Right forelimb (tissue), 1 donor: Measurements from ENCODE around the gene KDSR.
A peak's percentile ranks its signal among the peaks of the same experiment; 100 is the strongest.

Source experiments
- DNase-seq: peaks from one replicate; pipeline ENCODE4 v3.0.0-alpha.2; 2018

The KDSR gene, protein sequence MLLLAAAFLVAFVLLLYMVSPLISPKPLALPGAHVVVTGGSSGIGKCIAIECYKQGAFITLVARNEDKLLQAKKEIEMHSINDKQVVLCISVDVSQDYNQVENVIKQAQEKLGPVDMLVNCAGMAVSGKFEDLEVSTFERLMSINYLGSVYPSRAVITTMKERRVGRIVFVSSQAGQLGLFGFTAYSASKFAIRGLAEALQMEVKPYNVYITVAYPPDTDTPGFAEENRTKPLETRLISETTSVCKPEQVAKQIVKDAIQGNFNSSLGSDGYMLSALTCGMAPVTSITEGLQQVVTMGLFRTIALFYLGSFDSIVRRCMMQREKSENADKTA

DNA sequence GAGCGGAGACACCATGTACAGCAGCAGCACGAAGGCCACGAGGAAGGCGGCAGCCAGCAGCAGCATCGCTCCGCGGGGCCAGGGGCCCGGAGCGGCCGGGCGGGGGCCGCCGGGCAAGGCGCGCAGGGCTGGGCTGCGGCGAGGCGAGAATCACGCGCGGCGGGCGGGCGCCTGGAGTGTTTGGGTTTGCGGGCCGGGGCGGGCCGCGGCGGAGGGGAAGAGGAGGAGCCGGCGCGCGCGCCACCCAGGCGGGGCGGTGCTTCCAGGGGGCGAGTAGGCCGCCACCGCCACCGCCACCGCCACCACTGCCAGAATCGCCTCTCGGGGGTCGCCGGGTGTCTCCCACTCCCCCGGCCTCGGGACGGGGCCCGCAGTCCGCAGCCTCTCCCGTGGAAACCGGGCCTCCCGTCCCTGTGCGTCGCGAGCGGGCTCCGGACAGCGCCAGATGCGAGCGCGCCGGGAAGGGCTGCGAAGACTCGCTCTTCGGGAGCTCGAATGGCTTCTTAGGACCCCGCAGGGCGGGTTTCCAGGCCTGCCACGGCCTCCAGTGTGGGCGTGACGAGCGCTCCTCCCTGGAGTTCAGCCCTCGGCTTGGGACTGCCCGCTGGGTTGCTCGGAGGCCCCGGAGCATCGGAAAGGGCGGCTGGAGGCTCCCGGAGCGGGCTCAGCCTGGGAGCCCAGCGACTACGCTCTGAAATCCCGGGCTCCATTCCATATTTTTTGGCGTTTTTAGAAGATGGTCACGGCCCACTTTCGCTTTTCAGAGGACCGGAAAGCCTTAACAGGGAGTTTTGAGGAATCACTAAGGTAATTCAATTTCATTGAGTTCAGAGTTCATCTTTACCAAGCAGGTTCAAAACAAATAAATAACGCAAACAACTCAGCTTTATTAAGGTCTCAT, at the start of gene KDSR:
Gene KDSR, minus strand, starts transcription at position 154 of the 901 bp plus-strand sequence. Its CDS starts 88 bp downstream, at position 66.
- DNase-seq, result peak; percentile 98

DNA sequence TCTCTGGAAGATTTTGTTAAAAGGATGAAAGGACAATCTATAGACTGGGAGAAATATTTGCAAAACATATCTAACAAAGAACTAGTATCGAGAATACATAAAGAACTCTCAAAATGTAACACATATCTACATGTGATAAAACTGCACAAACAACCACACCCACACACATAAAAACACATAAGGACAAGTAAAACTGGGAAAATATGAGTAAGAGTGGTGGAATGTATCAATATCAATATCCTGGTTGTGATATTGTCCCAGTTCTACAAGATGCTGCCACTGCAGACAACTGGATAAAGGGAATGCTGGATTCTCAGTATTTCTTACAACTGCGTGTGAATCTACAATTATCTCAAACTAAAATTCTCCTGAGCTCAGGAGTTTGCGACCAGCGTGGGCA, 45.9 kb upstream of the KDSR start:
- DNase-seq, result no peak

DNA sequence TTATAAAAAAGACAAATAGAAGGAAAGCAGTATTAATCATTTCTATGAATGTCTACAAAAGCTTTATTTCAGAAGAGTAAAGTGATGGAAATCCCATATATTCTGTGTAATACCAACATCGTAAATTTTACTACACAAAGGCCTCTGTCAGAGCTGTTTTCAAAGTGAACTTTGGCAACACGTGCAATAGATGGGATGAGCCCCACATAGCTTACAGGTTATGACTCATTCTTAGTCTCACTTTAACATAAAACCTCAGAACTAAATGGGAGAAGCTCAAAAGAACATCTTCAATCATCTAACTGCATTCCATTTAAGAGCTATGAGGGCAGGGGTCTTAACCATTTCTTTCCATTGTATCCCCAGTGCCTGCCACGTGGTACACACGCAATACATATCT, 43.8 kb upstream of the KDSR start:
- DNase-seq, result no peak

DNA sequence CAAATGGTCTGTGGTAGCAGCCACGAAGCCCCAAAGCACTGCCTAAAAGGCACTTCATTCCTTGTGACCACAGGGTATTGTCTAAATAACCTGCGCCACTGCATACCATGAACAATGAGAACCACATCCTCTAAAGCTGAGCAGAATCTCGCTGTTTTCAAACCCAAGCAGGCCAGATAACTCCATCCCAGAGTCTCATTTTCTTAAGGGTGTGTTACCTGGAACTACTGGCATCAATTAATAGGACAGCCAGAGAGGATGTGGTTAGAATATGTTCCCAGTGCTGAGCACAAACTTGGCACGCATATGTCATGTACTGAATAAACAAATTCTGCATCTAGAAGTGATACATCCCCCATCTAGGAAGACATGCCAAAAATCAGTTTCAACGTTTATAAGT, 42.3 kb upstream of the KDSR start:
- DNase-seq, result no peak

DNA sequence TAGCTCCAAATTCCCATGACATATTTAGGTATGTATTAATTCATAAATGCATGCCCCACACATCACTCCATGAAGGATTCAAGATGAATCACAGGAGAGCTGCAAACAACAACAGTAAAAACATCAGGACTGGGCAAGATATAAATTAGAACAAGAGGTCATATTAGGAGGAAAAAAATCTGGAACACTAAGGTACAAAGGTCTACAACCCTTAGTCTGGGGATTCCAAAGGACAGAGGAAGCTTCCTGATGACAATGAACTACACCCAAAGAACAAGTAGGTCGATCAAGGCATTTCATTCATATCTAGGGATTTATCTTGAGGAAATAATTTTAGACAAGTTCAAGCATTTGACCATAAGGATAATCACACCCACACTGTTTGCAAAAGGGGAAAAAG, 40.7 kb upstream of the KDSR start:
- no peak for DNase-seq

DNA sequence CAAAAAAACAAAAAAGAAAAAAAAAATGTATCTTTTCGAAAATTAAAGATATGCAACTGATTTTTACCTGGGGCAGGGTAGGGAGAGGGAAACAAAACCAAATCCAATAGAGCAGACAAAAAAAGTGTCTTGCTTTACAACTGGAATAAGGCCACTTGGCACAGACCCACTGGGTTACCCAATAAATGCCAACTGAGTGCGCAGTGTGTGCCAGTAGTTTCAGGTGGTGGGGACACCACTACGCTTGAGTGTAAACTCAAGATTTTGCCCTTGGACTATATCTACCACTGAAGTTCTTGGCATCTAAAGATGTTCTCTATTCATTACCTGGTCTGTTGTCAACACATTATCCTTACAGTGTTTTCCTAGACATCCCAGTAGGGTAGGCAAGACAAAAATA, 39.0 kb upstream of the KDSR start:
- no peak for DNase-seq

DNA sequence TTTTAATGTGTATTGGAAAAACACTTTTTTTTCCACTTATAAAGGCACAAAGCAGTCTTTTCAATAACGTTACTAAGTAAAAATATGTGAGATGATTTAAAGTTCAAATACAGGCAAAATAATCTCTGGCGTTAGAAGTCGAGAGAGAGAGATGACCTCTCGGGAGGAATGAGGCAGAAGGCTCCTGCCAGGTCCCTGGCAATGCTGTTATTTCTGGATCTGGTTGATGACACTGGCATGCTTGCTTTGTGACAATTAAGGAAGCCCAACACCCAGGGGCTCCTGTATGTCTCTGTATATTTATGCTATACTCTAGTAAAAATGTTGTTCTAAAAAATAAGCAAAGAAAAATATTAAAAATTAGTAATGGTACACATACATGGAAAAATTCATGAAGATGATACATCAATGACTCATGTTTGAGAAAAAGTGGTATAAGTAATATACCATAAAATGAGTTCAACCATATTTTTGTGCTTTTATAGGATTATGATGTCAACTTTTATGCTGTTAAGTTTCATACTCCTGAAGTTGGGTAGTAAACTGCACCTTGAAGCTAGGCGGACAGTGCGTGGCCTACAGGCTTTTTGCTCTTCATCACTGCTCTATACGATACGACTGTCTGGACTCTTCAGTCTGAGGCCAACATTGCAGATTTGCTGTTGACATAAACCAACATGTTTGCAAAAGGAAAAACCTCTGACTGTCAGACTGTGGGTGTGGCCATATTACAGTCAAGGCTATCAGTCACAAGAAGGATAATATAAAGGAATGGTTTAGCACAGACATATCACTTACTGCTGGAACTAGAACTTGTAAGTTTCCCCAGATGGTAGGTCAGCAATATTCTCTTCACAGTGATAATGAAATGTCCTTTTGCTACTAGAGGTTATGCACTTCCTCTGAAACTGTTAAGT, 35.5 kb upstream of the KDSR start:
- DNase-seq, result no peak

DNA sequence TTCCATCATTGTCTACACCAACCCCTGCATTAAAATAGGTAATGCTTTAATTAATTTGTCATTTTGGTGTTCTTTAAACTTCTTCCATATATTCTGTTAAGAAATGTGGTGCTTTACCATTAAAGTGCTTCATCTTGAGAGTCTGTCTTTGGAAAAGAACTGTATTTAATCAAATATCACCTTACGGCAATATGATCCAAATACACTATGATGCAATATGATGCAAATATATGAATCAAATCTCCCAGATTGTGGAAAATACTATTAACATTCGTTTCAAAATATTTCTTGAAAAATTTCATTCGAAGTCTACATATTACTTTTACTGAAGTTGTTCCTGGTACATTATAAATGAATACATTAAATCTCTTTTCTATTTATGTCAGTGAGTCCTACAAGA, 32.3 kb upstream of the KDSR start:
- no peak for DNase-seq

DNA sequence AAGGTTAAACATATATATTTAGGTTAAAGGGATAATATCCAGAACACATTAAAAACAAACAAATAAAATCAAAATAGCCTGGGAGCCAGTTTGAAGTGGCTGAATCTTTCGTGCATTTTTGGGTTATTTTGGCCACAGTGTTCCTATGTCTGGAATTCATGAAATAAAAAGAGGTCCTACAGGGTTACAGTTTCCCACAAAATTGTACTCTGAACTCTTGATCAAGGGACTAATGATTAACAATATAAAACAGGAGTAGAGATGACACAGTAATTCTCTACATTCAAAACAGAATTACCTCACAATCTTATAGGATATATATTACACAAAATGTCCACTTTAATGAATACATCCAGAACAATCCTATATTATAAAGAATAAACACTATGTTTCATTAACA, 30.3 kb upstream of the KDSR start:
- no peak for DNase-seq

DNA sequence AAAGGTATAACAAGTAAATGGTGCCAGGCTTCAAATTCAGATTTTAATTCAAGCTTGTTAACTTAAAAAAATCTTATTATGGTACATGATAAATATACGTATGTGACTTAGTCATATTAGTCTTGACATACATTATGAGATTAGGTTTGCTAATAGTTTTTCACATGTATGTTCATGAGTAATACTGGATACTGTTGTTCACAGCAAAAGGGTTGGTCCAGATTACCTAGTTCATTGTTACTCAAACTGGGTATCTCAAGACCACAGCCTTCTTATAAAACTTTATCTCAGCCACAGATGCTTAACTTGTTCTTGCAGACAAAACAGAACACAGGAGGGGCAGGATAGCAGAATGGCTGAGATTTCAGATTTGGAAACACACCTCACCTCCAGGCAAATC, 28.5 kb upstream of the KDSR start:
- DNase-seq, result no peak

DNA sequence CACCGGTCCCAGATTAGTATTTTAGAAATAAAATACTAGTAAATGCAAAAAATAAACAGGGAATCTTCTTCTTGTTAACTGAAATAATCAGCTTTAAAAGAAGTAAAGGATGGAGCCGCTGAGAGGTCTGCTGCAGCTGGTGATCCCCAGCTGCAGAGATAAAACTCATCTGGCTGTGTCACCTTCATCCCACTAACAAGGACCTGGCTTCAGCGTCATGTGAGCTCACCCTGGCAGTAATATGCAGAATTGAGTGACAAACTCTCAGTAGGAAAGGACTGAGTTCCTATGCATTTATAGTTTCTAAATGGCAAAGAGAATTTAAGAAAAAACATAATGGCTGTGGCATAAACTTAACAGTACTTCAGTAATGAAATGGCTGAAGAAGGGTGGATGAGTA, 27.9 kb upstream of the KDSR start:
- DNase-seq, result no peak

DNA sequence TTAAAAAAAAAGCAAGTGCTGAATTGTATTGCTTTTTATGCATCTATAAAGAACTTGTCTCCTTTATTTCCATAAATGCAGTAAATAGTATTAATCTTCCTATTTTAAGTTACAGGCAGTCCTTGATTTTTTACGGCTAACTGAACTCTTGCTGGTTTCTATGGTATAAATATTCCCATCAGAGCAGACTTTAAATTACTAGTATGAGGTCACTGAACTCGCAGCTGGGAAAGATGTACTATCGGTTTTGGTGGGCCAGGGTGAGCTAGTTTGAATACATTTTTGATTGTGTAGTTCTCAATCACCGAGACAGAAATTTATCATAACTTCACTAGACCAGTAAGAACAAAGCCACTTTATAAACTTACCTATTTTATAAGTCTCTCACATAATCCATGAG, 20.9 kb upstream of the KDSR start:
- DNase-seq, result no peak

DNA sequence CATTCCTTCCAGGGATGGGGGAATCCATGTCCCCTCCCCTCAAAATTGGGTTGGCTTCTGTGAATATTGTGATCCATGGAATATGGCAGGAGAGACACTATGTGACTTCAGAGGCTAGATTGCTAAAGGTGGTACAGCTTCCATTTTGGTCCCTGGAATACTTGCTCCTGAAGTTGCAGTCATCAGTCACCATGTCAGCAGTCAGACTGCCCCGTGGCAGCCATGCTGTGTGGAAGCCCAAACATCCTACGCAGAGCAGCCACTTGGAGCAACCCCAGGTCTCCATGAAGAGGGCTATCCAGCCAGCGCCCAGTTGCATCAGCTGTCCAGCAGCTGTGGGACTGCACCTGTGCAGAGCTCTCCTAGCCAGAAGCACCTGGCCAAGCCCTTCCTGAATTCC, 15.8 kb upstream of the KDSR start:
- no peak for DNase-seq

DNA sequence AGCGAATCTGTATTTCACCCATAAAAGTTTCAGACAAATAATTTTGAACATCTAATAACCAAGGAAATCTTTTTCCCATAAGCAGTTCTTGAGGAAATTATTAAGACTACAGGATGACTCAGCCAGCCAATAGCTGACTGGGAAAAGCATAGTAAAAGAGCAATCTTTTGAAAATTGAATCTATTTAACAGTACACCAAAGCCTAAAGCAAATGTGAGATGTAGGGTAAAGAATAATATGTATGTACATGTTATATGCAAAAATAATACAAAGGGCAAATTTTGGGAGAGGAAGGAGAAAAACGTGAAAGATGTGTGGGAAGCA, 12.6 kb upstream of the KDSR start:
- DNase-seq, result no peak

DNA sequence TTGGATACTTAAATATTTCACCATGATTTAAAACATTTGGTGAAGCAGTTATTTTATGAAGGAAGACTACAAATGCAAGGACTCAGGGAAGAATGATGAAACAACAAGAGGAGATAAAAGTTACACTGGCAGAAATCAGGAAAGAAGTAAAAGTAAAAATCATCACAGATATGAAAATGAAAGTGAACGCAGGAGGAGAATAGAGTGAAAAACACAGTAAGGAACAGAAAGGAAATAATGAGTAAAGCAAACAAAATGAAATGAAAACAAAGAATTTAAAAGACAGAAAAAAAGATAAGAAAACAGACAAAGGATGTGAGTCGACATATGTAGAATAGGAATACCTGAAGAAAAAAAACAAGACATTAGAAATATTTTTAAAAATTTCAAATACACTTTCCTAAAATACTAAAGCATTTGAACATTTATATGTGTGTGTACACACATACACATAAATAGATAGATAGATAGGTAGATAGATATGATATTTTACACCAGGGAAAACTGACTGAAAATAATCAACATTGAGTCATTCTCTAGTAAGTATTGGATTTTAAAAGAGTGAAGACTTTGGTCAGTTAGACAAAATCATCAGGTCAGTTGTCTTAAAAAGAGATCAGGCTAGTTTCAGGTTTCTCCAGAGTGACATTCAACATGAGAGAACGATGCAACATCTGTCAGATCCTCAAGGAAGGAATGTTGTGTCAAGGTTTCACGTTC, 12.1 kb upstream of the KDSR start:
- no peak for DNase-seq

DNA sequence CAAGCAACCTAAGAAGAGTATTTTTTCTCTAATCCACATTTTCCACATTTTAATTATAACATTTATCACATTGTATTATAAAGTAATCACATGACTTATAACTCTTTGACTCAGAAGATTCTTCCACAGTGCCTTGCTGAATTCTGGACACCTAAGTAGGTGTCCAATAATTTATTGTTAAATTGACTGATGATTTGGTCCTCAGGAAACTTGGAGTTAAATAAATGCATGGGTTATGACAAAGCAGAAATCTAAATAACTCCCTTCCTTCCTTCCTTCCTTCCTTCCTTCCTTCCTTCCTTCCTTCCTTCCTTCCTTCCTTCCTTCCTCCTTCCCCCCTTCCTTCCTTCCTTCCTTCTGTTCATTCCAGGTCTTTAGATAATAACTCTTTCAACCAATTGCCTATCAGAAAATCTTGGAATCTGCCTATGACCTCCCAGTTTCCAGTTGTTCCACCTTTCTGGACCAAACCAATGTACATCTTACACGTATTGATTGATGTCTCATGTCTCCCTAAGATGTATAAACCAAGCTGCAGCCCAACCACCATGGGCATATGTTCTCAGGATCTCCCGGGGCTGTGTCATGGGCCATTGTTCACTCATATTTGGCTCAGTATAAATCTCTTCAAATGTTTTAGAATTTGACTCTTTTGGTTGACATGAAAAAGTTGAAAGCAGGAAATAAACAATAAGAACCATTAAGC, 10.4 kb upstream of the KDSR start:
- DNase-seq, result no peak

DNA sequence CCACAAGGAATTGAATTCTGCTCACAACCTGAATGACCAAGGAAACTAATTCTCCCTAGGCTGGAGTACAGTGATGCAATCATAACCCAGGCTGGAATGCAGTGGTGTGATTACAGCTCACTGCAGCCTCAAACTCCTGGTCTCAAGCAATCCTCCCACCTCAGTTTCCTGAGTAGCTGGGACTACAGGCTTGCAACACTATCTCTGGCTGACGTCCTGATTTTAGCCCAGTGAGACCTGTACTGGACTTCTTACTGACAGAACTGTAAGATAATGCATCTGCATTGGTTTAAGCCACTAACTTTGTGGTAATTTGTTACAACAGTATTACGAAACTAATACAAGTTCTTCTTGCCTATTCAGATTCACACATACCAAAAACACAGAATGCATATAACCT, 9.5 kb upstream of the KDSR start:
- no peak for DNase-seq

DNA sequence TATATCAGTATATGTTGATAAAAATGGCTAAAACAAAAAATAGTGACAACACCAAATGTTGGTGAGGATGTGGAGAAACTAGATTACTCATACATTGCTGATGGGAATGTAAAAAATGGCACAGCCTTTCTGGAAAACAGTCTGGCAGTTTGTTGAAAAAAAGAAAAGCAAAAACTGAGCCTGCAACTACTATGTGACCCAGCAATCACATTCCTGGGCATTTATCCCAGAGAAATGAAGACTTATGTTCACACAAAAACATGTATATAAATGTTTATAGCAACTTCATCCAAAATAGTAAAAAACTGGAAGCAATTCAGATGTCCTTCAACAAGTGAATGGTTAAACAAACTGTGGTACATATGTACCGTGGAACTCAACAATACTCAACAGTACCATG, 7.5 kb upstream of the KDSR start:
- DNase-seq, result no peak

DNA sequence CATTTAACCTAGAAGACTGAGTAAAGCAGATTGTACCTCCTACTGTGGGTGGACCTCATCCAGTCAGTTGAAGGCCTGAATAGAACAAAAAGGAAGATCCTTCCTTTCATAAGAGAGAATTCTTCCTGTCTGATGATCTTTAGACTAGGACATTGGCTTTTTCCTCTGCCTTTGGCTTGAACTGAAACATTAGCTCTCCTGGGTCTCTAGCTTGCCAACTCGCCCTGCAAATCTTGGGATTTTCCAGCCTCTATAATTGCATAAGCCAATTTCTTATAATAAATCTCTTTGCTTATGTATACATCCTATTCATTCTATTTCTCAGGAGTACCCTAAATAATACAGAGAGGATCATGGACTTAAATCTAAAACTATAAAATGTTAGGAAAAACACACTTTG, 6.2 kb upstream of the KDSR start:
- DNase-seq, result peak; percentile 48

DNA sequence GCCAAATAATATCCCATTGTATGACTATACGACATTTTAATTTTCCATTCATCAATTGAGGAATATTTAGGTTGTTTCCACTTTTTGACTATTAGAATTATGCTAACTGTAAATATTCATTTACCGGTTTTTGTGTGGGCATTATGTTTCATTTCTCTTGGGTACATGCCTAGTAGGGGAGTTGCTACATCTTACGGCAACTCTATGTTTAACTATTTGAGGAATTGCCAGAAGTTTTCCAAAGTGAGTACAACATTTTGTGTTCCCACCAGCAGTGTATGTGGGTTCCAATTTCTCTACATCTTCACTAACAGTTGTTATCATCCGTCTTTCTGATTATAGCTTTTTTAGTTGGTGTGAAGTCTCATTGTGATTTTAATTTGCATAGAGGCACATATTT, 1.6 kb upstream of the KDSR start:
- DNase-seq, result no peak

DNA sequence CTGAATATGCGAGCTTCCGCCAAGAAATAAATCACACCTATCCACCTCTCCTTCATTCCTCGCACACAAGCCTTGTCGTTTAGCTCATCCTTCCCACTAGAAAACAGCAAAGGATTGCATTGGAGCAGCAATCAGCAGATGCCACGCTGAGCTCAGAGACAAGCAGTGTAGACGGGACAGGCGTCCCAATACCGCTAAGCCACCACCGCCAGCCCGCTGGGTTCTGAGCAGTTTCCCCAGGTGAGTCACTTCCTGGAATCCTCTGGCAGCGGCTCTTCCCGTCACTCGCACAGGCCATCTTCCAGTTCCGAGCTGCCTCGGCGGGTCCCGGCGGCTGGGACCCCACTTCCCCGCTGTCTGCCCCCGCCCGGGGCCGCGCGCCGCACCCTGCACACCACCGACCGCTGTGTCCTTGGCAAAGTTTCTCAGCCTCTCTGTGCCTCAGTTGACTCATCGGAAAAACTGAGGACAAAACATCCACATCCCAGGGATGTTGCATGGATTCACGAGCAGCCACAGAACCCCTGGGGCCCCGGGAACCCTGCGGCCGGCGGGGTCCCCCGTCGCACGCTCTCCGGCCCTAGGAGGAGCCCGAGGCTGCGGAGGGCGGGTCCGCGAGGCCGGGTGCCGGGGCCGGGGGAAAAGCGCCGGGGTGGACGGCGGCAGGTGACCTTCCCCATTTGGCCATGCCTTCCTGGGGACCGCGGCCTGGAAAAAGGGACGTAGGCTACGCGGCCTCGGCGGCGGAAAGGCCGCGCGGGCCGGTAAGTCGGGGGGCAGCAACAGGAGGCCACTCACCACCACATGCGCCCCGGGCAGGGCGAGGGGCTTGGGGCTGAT, 573 bp downstream of the KDSR start:
- DNase-seq, result peak; percentile 53
